ENCODE results near the gene VOPP1.

Gene VOPP1

DNA sequence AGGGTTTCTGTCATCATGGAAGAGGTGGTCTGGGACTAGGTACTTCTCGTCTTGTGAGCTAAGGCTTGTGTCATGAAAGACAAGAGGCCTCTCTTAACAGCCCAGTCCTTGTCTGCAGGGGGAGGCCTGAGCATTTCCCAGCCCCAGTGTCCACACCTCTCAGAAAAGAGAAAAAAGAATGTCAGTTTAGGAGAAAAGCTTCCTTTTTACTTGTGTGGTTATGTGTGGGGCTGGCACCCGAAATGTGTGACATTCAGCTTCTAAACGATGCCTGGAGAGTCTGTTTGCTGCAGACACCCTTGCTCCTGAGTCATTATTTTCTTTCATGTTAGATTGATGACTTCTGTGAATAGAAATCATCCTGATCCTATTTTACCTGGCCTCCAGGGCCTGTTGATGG is 139.8 kb downstream of the VOPP1 start:
- Histone ChIP-seq H3K27ac (no peak overlapping the region), H3K27me3 (ENCODE audit: insufficient read depth, low read depth, severe bottlenecking) (no peaks in the 10 kb centered on the region), H3K36me3 (peaks cover 2% of the 10 kb centered on the region), H3K9me3 (ENCODE audit: severe bottlenecking) (no peaks in the 10 kb centered on the region), H3K4me3 (ENCODE audit: low read depth, low read length) (no peak overlapping the region)
- TF ChIP-seq, protein P1, sequence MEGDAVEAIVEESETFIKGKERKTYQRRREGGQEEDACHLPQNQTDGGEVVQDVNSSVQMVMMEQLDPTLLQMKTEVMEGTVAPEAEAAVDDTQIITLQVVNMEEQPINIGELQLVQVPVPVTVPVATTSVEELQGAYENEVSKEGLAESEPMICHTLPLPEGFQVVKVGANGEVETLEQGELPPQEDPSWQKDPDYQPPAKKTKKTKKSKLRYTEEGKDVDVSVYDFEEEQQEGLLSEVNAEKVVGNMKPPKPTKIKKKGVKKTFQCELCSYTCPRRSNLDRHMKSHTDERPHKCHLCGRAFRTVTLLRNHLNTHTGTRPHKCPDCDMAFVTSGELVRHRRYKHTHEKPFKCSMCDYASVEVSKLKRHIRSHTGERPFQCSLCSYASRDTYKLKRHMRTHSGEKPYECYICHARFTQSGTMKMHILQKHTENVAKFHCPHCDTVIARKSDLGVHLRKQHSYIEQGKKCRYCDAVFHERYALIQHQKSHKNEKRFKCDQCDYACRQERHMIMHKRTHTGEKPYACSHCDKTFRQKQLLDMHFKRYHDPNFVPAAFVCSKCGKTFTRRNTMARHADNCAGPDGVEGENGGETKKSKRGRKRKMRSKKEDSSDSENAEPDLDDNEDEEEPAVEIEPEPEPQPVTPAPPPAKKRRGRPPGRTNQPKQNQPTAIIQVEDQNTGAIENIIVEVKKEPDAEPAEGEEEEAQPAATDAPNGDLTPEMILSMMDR (IDR thresholded peaks at IDR 0.05; ENCODE audit: low read depth, low read length): no peak
- no peak for DNase-seq

DNA sequence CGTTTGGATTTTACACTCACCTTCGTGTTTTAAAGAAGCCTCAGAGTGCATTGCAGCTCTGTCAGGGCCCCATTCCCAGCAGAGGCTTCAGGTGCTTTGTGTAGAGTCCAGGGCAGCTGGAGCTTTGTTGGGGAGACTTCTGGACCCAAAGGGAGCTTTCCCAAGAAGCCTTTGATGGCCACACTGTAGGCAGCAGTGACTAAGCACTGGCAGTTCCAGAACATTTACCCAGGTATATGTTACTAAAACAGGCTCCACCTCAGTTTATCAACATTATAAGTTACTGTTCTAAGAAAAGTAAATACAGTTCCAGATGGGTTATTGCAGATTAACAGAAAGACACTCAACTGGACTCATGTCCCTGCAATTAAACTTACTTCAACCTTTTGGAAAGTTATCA is 140.4 kb downstream of the VOPP1 start:
- TF ChIP-seq, protein P1 (IDR thresholded peaks at IDR 0.05; ENCODE audit: low read depth, low read length): no peak
- Histone ChIP-seq H3K4me3 (ENCODE audit: low read depth, low read length) (no peak overlapping the region), H3K36me3 (peaks cover 2% of the 10 kb centered on the region), H3K27ac (no peak overlapping the region), H3K27me3 (ENCODE audit: insufficient read depth, low read depth, severe bottlenecking) (no peaks in the 10 kb centered on the region), H3K9me3 (ENCODE audit: severe bottlenecking) (no peaks in the 10 kb centered on the region)
- no peak for DNase-seq

DNA sequence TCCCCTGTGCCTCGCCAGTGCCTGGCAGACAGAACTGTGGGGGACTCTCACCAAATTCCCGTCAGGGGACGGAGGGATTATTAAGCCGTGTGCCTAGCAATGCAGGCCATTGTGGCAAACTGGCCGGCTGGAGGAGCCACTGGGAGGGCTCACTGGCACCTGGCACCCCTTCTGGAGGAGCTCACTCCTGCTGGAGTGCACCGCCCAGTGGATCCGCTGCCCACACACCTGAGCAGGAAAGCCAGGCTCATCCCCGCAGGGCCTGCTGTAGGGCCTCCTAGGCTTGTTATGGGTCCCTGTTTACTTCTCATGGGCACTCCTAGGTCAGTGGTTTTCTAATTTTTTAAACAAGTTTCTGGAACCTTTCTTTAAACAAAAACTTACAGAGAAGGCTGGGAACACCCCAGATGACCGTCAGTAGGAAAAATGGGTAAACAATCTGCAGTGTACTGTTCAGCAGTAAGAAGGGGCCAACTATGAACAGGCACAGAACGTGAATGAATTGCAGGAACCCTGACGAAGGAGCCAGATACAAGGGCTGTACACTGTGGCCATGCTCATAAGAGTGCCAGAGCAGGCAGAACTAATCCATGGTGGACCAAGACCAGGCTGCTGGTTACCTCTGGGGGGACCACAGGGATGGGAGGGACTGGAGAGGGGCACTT is 142.3 kb downstream of the VOPP1 start:
- Histone ChIP-seq H3K4me3 (ENCODE audit: low read depth, low read length) (no peak overlapping the region), H3K27ac (no peak overlapping the region), H3K27me3 (ENCODE audit: insufficient read depth, low read depth, severe bottlenecking) (no peaks in the 10 kb centered on the region), H3K9me3 (ENCODE audit: severe bottlenecking) (no peaks in the 10 kb centered on the region), H3K36me3 (peaks cover 11% of the 10 kb centered on the region)
- DNase-seq: no peak
- TF ChIP-seq, protein P1 (IDR thresholded peaks at IDR 0.05; ENCODE audit: low read depth, low read length): no peak

DNA sequence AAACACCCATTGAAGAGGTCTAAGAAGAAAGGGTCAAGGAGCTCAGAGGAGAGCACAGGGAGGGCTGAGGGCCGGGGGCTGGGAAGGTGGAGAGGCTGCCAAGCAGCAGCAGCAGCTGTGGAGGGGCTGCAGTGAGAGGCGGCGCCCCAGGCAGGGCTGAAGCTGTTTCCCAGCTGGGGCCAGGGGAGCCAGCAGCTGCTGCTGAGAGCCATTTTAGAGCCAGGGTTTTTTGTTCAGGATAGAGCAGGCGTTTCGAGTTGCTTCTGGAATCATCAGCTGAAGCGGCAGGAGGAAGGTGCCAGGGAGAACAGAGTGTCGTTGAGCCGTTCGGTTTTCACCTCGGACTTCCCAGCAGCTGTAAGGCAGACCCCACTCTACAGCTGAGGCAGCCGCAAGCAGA is 144.5 kb downstream of the VOPP1 start:
- Histone ChIP-seq H3K9me3 (ENCODE audit: severe bottlenecking) (no peaks in the 10 kb centered on the region), H3K4me3 (ENCODE audit: low read depth, low read length) (no peak overlapping the region), H3K27ac (no peak overlapping the region), H3K27me3 (ENCODE audit: insufficient read depth, low read depth, severe bottlenecking) (no peaks in the 10 kb centered on the region), H3K36me3 (peaks cover 11% of the 10 kb centered on the region)
- TF ChIP-seq, protein P1 (IDR thresholded peaks at IDR 0.05; ENCODE audit: low read depth, low read length): no peak
- no peak for DNase-seq

DNA sequence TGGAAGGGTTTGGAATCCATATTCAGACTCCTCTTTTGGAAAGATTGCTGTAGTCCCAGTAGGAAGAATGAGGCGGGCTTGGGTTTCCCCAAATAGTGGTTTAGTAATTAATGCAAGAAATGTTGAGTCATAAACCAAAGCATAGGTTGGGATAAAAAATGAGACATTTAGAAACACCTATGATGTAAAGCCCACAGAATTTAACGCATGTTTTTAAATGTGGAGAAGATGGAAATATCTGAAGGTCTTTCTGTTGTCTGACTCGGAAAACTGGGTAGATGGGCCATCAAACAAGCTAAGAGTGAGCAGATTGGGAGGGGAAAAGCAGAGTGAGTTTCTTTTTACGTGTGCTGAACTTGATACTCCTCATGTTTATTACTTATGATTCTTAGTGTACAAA is 145.0 kb downstream of the VOPP1 start:
- H3K27me3 ChIP-seq (ENCODE audit: insufficient read depth, low read depth, severe bottlenecking): no peaks in the 10 kb centered on the region
- H3K27ac ChIP-seq: no peak overlapping the region
- no peak overlapping the region for H3K4me3 ChIP-seq (ENCODE audit: low read depth, low read length)
- no peaks in the 10 kb centered on the region for H3K9me3 ChIP-seq (ENCODE audit: severe bottlenecking)
- H3K36me3 ChIP-seq: peaks cover 11% of the 10 kb centered on the region
- TF ChIP-seq, protein P1 (IDR thresholded peaks at IDR 0.05; ENCODE audit: low read depth, low read length): no peak
- DNase-seq: no peak

DNA sequence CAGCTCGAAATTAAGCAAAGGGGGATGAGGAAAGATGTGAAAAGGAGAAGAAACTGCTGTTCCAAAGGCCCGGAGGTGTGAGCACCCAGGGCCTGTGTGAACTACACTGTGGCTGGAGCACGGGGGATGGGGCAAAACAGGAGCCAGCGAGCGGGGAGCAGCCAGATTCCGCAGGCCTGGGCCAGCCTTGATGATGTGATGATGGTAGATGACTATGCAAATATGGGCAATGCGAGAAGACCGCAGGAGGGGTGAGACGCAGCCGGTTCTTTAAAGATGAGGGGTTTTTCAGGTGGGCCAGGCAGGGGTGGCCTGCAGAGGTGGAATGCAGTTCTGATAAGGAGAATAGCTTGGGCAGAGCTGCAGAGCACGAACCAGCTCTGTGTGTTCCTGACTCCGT is 145.6 kb downstream of the VOPP1 start:
- H3K27ac ChIP-seq: no peak overlapping the region
- H3K27me3 ChIP-seq (ENCODE audit: insufficient read depth, low read depth, severe bottlenecking): no peaks in the 10 kb centered on the region
- no peak overlapping the region for H3K4me3 ChIP-seq (ENCODE audit: low read depth, low read length)
- no peaks in the 10 kb centered on the region for H3K9me3 ChIP-seq (ENCODE audit: severe bottlenecking)
- H3K36me3 ChIP-seq: peaks cover 11% of the 10 kb centered on the region
- no peak for DNase-seq
- TF ChIP-seq, protein P1 (IDR thresholded peaks at IDR 0.05; ENCODE audit: low read depth, low read length): no peak
